Activated naive CD8-positive, alpha-beta T cell treated with anti-CD3 and anti-CD28 coated beads, Interleukin-2, amount 10 ng/mL, durations not matched to agents 7 days and 5 days (primary cell): Measurements from ENCODE around the gene DHRS9. TPM values are rescaled to one million over a fixed set of nuclear protein-coding genes. Genes with fewer than 3 reads are reported as not detected.
A peak's percentile ranks its signal among the peaks of the same experiment; 100 is the strongest.

ENCODE experiments used
- ATAC-seq: fragments of 150-1000 bp; cut with Tn5 transposase; one replicate; pipeline ENCODE4 v1.10.0; 2021; ENCODE audit warnings: low read depth, moderate library complexity
- POLR2A ChIA-PET: fragments of 350-600 bp; sonication (Branson Sonifier 250); formaldehyde crosslinking; loops from one replicate; lab custom pipeline; 2021; ENCODE audit warnings: antibody characterized with exemption; lab: Charles Lee
- DNase-seq: peaks from one replicate; pipeline ENCODE4 v3.0.0; 2021
- H3K27ac Mint-ChIP-seq: one replicate; pipeline ENCODE4 v1.8.0; 2022; ENCODE audit warnings: mild to moderate bottlenecking, mixed read lengths
- H3K27me3 Mint-ChIP-seq: one replicate; pipeline ENCODE4 v1.8.0; 2022; ENCODE audit warnings: mild to moderate bottlenecking, moderate library complexity, mixed read lengths
- H3K36me3 Mint-ChIP-seq: one replicate; pipeline ENCODE4 v1.8.0; 2021; ENCODE audit warnings: mild to moderate bottlenecking, mixed read lengths
- H3K4me1 Mint-ChIP-seq: one replicate; pipeline ENCODE4 v1.8.0; 2021; ENCODE audit warnings: mixed read lengths
- H3K4me3 Mint-ChIP-seq: one replicate; pipeline ENCODE4 v1.8.0; 2022; ENCODE audit warnings: mild to moderate bottlenecking, moderate library complexity, mixed read lengths
- H3K9me3 Mint-ChIP-seq: one replicate; pipeline ENCODE4 v1.8.0; 2021; ENCODE audit warnings: mixed read lengths
- total RNA-seq, 2 experiments: library from RNA; stranded (reverse); gene quantifications; one replicate each; pipeline ENCODE4 v1.2.3, GENCODE V29; 2021

The DHRS9 gene
- total RNA-seq, 2 experiments from 2014 or later, result 0.34 to 0.36 TPM

- no peaks in the 10 kb centered on the region for H3K36me3 Mint-ChIP-seq
- no peak for ATAC-seq
- peaks cover 1% of the 10 kb centered on the region for H3K4me1 Mint-ChIP-seq
- H3K27me3 Mint-ChIP-seq, result peaks cover 4% of the 10 kb centered on the region
- POLR2A ChIA-PET, result no interaction called here
- DNase-seq, result no peak
- no peak overlapping the region for H3K27ac Mint-ChIP-seq
- H3K9me3 Mint-ChIP-seq, result no peaks in the 10 kb centered on the region
- H3K4me3 Mint-ChIP-seq, result no peak overlapping the region
These were observed 68.6 kb downstream of the DHRS9 start for GRCh38 chr2:169137924-169138323.

DNA sequence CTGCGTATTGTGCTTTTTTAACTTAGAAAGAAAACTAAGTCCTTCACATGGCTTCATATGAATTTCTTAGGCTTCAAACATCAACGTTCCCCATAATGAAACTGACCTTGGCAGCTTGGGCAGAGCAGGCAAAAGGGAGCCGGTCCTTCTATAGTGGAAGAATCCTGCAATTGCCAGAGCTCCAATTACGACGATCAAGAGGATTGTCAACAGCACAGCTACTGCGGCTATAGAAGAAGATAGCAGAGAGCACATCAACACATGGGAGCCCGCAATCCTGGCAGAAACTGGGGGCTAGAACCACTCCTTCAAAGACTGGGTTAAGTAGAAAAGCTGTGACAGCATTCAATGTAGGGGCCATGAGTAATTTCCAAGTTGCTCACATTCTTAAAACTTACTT, 69.8 kb downstream of the DHRS9 start:
- H3K4me3 Mint-ChIP-seq, result no peak overlapping the region
- H3K36me3 Mint-ChIP-seq, result no peaks in the 10 kb centered on the region
- DNase-seq (no peak), ATAC-seq (no peak)
- peaks cover 1% of the 10 kb centered on the region for H3K4me1 Mint-ChIP-seq
- POLR2A ChIA-PET, result no interaction called here
- H3K27ac Mint-ChIP-seq, result no peak overlapping the region
- H3K27me3 Mint-ChIP-seq, result peaks cover 4% of the 10 kb centered on the region
- no peaks in the 10 kb centered on the region for H3K9me3 Mint-ChIP-seq

DNA sequence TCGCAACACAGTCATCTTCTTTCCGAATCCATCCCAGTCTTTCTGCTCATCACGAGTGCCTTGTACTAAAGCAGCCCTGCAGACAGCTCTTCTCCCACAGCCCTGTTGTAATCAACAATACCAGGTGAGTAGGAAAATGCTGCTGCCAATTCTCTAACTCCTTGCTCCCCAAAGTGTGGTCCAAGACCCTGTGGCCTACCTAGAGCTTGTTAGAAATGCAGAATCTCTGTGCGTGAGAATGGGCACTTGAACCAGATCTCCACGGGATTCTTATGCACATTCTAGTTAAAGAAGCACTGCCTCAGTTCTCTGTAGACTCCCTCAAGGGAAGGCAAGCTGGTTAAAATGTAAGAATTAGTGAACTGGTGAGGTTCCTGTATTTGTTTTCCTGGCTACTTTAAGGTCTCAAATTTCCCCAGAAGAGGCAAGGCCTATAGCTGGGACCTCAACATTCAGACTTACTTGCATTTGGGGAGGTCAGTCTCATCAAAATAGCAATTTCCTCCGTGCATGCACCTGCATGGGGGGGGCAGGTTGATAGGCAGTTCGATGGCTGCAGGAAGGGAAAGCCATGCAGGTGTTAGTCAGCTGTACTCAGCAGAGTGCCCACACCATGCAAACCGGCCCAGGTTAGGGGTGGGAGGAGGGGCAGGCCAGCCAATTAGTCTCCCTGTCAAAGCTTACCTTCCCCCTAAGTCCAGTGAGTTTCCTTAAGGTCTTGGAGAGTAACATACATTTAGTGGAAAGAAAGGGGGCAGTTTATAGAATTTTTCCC, 70.8 kb downstream of the DHRS9 start:
- Mint-ChIP-seq H3K36me3 (no peaks in the 10 kb centered on the region), H3K9me3 (no peaks in the 10 kb centered on the region), H3K4me1 (peaks cover 1% of the 10 kb centered on the region), H3K27ac (no peak overlapping the region), H3K4me3 (no peak overlapping the region), H3K27me3 (peaks cover 4% of the 10 kb centered on the region)
- DNase-seq (no peak), ATAC-seq (no peak)
- POLR2A ChIA-PET, result no interaction called here

DNA sequence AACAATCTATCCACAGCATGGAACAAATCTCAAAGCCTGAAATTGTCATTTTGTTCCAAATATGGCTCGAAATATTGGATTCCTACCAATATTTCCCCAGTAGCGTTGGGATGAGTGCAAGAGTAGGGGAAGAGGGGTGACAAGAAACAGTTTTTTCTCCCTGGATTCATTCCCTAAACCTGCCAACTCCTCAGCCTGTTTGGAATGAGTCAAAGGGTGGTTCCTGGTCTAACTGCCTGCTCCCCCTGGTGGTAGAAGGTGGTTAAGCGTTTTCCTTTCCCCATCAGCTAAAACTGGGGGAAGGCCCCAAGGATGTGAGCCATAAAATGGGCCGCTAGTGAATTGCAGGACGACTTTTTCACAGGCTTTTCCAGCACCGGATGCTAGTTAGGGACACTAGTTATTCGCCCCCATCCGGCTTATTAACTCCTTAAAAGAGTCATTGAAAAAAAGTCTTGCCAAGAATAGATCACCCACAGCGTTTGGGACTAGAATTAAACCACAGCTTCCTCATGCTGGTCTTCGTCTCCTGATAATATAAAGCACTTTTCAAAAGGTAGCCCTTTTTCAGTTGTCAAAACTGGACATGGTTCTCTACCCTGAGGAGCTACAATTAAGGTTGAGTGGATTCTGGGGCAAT, 72.5 kb downstream of the DHRS9 start:
- DNase-seq (peak; percentile 34), ATAC-seq (no peak)
- POLR2A ChIA-PET, result no interaction called here
- H3K36me3 Mint-ChIP-seq, result no peaks in the 10 kb centered on the region
- no peak overlapping the region for H3K4me3 Mint-ChIP-seq
- H3K4me1 Mint-ChIP-seq, result peaks cover 1% of the 10 kb centered on the region
- H3K9me3 Mint-ChIP-seq, result no peaks in the 10 kb centered on the region
- peaks cover 4% of the 10 kb centered on the region for H3K27me3 Mint-ChIP-seq
- no peak overlapping the region for H3K27ac Mint-ChIP-seq

GRCh38 chr2:169143998-169144397, 74.6 kb downstream of the DHRS9 start:
- ATAC-seq (no peak), DNase-seq (no peak)
- no peak overlapping the region for H3K4me3 Mint-ChIP-seq
- POLR2A ChIA-PET, result no interaction called here
- no peaks in the 10 kb centered on the region for H3K36me3 Mint-ChIP-seq
- peaks cover 1% of the 10 kb centered on the region for H3K4me1 Mint-ChIP-seq
- peaks cover 6% of the 10 kb centered on the region for H3K27me3 Mint-ChIP-seq
- no peak overlapping the region for H3K27ac Mint-ChIP-seq
- no peaks in the 10 kb centered on the region for H3K9me3 Mint-ChIP-seq

Other genes with a start within 250 kb of the DHRS9 start
- gene SPC25, start 179.1 kb upstream of the DHRS9 start, total RNA-seq, result 10 to 100 TPM; 35.6 to 40.0 TPM
- not detected for gene G6PC2, start 168.3 kb upstream of the DHRS9 start, total RNA-seq
- under 1 TPM in 1 of 2 experiments, not detected in 1; 0.28 TPM for gene ABCB11, start 38.2 kb upstream of the DHRS9 start, total RNA-seq